Measurements from ENCODE around the gene ANKRD31. TPM values are rescaled to one million over a fixed set of nuclear protein-coding genes. Genes with fewer than 3 reads are reported as not detected.
"Not testable (repeated sequence)": the region's sequence is repeated elsewhere in the genome, so short reads cannot be mapped to it uniquely, and the experiment has no call there.

ANKRD31 gene
- total and polyA plus RNA-seq, 8 donors = 0.09 to 0.75 (median 0.45) TPM

- Histone ChIP-seq H3K4me3 (no peak overlapping the region), H3K27ac (no peak overlapping the region), H3K36me3 (no peaks in the 10 kb centered on the region), H3K9me3 (peaks cover 0 to 6% of the 10 kb centered on the region in 2 donors), H3K27me3 (no peaks in the 10 kb centered on the region), H3K4me1 (no peaks in the 10 kb centered on the region)
- no peak for ATAC-seq
- DNase-seq = no peak
- intact Hi-C loops (cut with DNase I) = no loop called here
- TF ChIP-seq CTCF (IDR thresholded peaks at IDR 0.05) = no peak
These were observed 119.8 kb downstream of the ANKRD31 start for GRCh38 chr5:75116856-75117255.

- H3K27me3 ChIP-seq; H3K4me3 ChIP-seq; H3K27ac ChIP-seq; DNase-seq; intact Hi-C loops (cut with DNase I); H3K9me3 ChIP-seq; H3K4me1 ChIP-seq; H3K36me3 ChIP-seq; ATAC-seq: not testable (repeated sequence)
These were observed 122.4 kb downstream of the ANKRD31 start for GRCh38 chr5:75114311-75114710.

- no peaks in the 10 kb centered on the region for H3K27me3 ChIP-seq
- H3K4me1 ChIP-seq = no peaks in the 10 kb centered on the region
- no peaks in the 10 kb centered on the region for H3K9me3 ChIP-seq
- no peak overlapping the region for H3K4me3 ChIP-seq
- no peak for DNase-seq
- H3K27ac ChIP-seq = no peak overlapping the region
- no peak for TF ChIP-seq CTCF (IDR thresholded peaks at IDR 0.05)
- H3K36me3 ChIP-seq = no peaks in the 10 kb centered on the region
- intact Hi-C loops (cut with DNase I) = no loop called here
- ATAC-seq = no peak
These were observed 123.1 kb downstream of the ANKRD31 start for GRCh38 chr5:75113354-75114113.

GRCh38 chr5:75108931-75109596 is 127.6 kb downstream of the ANKRD31 start:
- intact Hi-C loops (cut with DNase I) = no loop called here
- no peak for DNase-seq
- Histone ChIP-seq H3K27ac (no peak overlapping the region), H3K4me3 (no peak overlapping the region), H3K36me3 (no peaks in the 10 kb centered on the region), H3K4me1 (no peaks in the 10 kb centered on the region), H3K27me3 (no peaks in the 10 kb centered on the region), H3K9me3 (no peaks in the 10 kb centered on the region)
- TF ChIP-seq CTCF (IDR thresholded peaks at IDR 0.05) = no peak
- no peak for ATAC-seq

GRCh38 chr5:75108515-75108914 is 128.2 kb downstream of the ANKRD31 start:
- intact Hi-C loops (cut with DNase I) = no loop called here

GRCh38 chr5:75095956-75096355 is 140.7 kb downstream of the ANKRD31 start:
- intact Hi-C loops (cut with DNase I) = not testable (repeated sequence)

More at GRCh38 chr5:75108515-75108914, 128.2 kb downstream of the ANKRD31 start:
- no peaks in the 10 kb centered on the region for H3K9me3 ChIP-seq
- no peaks in the 10 kb centered on the region for H3K27me3 ChIP-seq
- no peak overlapping the region for H3K27ac ChIP-seq
- ATAC-seq = no peak
- DNase-seq = no peak
- no peak for TF ChIP-seq CTCF (IDR thresholded peaks at IDR 0.05)
- H3K4me1 ChIP-seq = no peaks in the 10 kb centered on the region
- no peak overlapping the region for H3K4me3 ChIP-seq
- no peaks in the 10 kb centered on the region for H3K36me3 ChIP-seq

More at GRCh38 chr5:75095956-75096355, 140.7 kb downstream of the ANKRD31 start:
- H3K4me3 ChIP-seq, H3K4me1 ChIP-seq, H3K36me3 ChIP-seq, H3K9me3 ChIP-seq, H3K27ac ChIP-seq, H3K27me3 ChIP-seq, DNase-seq, ATAC-seq: not testable (repeated sequence)
